ENCODE results near the gene TXNDC11.

The TXNDC11 gene

GRCh38 chr16:11660565-11660964, 82.1 kb downstream of the TXNDC11 start:
- no peak for DNase-seq (ENCODE audit: low read depth in 2 of 2)

- no peak for DNase-seq (ENCODE audit: low read depth in 2 of 2)
These were observed 83.6 kb downstream of the TXNDC11 start for GRCh38 chr16:11658896-11659708.

- no peak for DNase-seq (ENCODE audit: low read depth in 2 of 2)
These were observed 85.1 kb downstream of the TXNDC11 start for GRCh38 chr16:11657556-11657955.

GRCh38 chr16:11655655-11656054, 87.0 kb downstream of the TXNDC11 start:
- no peak for DNase-seq (ENCODE audit: low read depth in 2 of 2)

GRCh38 chr16:11651796-11652195, 90.9 kb downstream of the TXNDC11 start:
- no peak for DNase-seq (ENCODE audit: low read depth in 2 of 2)

GRCh38 chr16:11650641-11651591, 91.7 kb downstream of the TXNDC11 start:
- no peak for DNase-seq (ENCODE audit: low read depth in 2 of 2)

- no peak for DNase-seq (ENCODE audit: low read depth in 2 of 2)
These were observed 93.4 kb downstream of the TXNDC11 start for GRCh38 chr16:11649276-11649675.

- DNase-seq (ENCODE audit: low read depth in 2 of 2): no peak
These were observed 99.9 kb downstream of the TXNDC11 start for GRCh38 chr16:11642765-11643116.

- DNase-seq (ENCODE audit: low read depth in 2 of 2): no peak
These were observed 101.5 kb downstream of the TXNDC11 start for GRCh38 chr16:11640987-11641817.

- DNase-seq (ENCODE audit: low read depth in 2 of 2): no peak
These were observed 102.4 kb downstream of the TXNDC11 start for GRCh38 chr16:11639925-11640899.

- no peak for DNase-seq (ENCODE audit: low read depth in 2 of 2)
These were observed 103.6 kb downstream of the TXNDC11 start for GRCh38 chr16:11639008-11639562.

- no peak for DNase-seq (ENCODE audit: low read depth in 2 of 2)
These were observed 104.5 kb downstream of the TXNDC11 start for GRCh38 chr16:11638140-11638539.

GRCh38 chr16:11637320-11637719, 105.3 kb downstream of the TXNDC11 start:
- no peak for DNase-seq (ENCODE audit: low read depth in 2 of 2)

GRCh38 chr16:11636172-11636721, 106.4 kb downstream of the TXNDC11 start:
- no peak for DNase-seq (ENCODE audit: low read depth in 2 of 2)

- DNase-seq (ENCODE audit: low read depth in 2 of 2): no peak
These were observed 106.9 kb downstream of the TXNDC11 start for GRCh38 chr16:11635679-11636171.

GRCh38 chr16:11635113-11635652, 107.5 kb downstream of the TXNDC11 start:
- no peak for DNase-seq (ENCODE audit: low read depth in 2 of 2)

- DNase-seq (ENCODE audit: low read depth in 2 of 2): no peak
These were observed 108.3 kb downstream of the TXNDC11 start for GRCh38 chr16:11634312-11634711.

- no peak for DNase-seq (ENCODE audit: low read depth in 2 of 2)
These were observed 109.5 kb downstream of the TXNDC11 start for GRCh38 chr16:11633113-11633512.

GRCh38 chr16:11632455-11632939, 110.2 kb downstream of the TXNDC11 start:
- no peak for DNase-seq (ENCODE audit: low read depth in 2 of 2)

Measured in activated CD4-positive, alpha-beta T cell treated with anti-CD3 and anti-CD28 coated beads for 24 hours (primary cell).